Kidney capillary endothelial cell (primary cell): ENCODE data around the gene ZNF837.
"Not testable (repeated sequence)": the region's sequence is repeated elsewhere in the genome, so short reads cannot be mapped to it uniquely, and the experiment has no call there.

Experiments
- DNase-seq: peaks from one replicate; pipeline ENCODE4 v3.0.0-alpha.2; 2018; ENCODE audit warnings: low spot score

Gene ZNF837

DNA sequence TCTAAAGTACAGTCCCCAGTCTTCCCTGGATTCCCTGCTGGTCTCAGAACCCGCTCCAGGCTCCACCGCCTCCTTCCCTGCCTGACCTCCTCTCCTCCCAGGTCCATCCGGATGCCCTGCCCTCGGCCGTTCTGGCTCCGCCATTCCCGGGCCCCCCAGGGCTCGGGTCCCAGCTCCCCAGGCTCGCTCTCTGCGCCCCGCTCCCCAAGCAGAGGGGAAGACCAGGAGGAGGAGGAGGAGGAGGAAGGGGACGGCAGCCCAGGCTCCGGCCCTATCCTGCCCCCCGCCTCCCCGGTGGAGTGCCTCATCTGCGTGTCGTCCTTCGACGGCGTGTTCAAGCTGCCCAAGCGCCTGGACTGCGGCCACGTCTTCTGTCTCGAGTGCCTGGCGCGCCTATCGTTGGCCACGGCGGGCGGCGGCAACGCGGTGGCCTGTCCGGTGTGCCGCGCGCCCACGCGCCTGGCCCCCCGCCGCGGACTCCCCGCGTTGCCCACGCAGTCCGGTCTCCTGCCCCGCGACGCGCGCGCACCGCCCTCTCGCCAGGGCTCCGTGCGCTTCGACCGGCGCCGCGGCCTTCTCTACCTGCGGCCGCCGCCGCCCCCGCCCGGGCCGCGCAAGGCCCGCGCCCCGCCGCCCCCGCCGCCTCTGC, 15.3 kb upstream of the ZNF837 start:
- no peak for DNase-seq

- DNase-seq: no peak
Observed at GRCh38 chr19:58395220-58395978, 14.6 kb upstream of the ZNF837 start, which contains the start of gene RNF225. TSS of gene RNF225 (plus strand) at chr19:58395656. CDS start at chr19:58396090, 434 bp downstream.

- DNase-seq: no peak
Observed at GRCh38 chr19:58394821-58395219, 14.0 kb upstream of the ZNF837 start.

DNA sequence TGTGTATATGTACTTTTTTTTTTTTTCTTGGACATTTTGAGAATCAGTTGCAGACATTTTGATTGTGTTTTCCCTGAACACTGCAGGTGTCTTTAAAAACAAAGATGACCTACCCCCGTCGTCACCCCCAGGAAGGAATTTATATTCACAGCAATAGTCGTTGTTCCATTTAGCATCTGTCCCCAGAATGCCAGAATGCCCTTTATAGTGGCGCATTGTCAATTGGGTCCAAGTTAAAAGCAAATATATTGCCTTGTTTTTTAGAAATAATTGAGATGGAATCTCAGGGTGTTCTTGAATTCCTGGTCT, 12.8 kb upstream of the ZNF837 start:
- no peak for DNase-seq

DNA sequence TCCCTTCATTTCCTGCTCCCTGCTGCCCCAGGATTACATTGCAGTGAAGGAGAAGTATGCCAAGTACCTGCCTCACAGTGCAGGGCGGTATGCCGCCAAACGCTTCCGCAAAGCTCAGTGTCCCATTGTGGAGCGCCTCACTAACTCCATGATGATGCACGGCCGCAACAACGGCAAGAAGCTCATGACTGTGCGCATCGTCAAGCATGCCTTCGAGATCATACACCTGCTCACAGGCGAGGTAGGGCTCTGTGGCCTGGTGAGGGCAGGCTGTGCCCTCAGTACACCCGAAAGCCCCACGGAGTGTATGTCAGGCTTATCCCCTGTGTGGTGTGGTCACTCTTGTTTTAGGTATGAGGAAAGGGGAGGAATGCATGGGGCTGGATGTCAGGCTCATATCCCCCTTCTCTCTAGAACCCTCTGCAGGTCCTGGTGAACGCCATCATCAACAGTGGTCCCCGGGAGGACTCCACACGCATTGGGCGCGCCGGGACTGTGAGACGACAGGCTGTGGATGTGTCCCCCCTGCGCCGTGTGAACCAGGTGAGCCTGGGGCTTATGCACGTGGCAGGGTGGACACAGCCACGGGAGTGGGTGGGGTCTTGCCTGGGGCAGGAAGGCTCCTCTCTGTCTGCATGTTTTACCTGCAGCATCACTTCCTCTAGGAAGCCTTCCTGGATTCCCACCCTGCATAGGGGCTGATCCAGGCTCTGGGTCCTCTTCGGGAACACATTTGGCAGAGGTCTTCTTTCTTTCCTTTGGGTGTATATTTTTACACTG, 12.3 kb upstream of the ZNF837 start:
- DNase-seq: no peak

DNA sequence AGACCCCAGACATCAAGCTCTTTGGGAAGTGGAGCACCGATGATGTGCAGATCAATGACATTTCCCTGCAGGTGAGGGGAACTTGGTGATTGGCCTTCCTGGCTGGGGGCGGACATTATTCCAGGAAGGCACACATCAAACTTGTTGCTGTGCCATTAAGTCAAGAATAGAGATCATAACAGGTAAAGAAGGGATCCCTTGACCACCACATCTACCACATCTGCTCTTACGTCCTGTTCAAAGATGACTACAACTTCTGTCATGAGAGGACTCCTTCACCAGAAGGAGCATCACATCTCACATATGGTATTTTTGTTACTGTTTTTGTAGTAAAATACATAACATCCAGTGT, 7.3 kb upstream of the ZNF837 start:
- no peak for DNase-seq

- DNase-seq: no peak
Observed at GRCh38 chr19:58387338-58388174, 6.7 kb upstream of the ZNF837 start.

DNA sequence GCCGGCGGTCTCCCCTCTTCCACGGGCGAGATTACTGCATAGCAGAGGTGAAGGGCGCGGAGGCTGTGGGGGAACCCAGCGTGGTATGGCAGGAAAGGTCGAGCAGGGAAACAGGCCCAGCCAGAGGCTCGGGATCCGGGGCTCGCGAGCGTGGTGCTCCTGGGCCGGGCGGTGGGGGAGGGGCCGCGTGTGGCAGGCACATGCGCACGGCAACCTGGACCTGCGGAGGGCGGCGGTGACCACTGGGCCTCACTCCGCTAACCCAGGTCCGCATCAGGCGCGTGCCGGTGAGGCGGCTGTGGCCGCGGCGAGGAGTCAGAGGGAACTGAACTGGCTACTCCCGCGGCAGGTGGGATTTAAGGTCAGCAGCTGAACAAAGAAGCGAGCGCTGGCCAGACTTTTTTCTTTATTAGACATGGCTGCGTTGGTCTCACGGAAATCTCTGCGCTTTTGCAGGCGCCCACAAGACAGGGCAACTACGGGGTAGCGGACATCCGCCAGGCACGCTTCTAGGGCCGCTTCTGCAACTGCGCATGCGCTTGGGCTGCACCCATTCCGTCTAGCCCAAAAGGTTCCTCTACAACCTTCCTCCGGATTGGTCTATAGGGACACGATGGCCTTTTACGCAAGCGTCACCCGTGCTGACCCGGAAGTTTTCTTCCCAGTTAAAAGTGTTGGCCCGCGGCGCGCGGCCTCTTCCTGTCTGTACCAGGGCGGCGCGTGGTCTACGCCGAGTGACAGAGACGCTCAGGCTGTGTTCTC, 5.9 kb upstream of the ZNF837 start, which contains the start of gene RPS5:
TSS of gene RPS5 (plus strand) at position 694 of the 762 bp plus-strand sequence. CDS start 869 bp downstream, outside the sequence.
- DNase-seq: peak; percentile 99

- DNase-seq: no peak
Observed at GRCh38 chr19:58385891-58386575, 5.2 kb upstream of the ZNF837 start.

GRCh38 chr19:58385313-58385890, 4.6 kb upstream of the ZNF837 start:
- no peak for DNase-seq

- no peak for DNase-seq
Observed at GRCh38 chr19:58382997-58383603, 2.3 kb upstream of the ZNF837 start.

DNA sequence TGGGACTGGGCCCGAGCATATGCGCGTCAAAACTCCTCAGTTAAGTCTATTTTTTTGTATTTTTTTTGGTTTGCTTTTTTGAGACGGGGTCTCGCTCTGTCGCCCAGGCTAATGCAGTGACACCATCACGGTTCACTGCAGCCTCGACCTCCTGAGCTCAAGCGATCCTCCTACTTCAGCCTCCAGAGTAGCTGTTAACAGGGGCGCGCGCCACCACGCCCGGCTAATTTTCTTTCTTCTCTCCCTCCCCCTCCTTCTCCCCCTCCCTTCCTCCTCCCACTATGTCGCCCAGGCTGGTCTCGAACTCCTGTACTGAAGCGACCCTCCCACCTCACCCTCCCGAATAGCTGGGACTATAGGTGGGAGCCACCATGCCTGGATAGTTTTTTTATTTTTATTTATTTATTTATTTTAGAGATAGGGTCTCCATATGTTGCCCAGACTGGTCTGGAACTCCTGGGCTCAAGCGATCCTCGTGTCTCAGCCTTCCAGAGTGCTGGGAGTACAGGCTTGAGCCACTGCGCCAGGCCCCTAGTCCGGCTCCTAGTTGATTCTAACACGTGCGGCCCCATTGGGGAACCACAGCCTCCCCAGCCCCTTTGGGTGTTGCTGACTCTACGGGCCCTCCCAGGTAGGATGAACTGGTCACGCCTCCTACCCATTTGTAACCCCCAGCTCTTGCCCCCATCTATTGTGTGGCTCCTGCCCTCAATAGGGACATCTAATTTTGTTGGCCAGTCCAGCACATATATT, 806 bp upstream of the ZNF837 start:
- no peak for DNase-seq

DNA sequence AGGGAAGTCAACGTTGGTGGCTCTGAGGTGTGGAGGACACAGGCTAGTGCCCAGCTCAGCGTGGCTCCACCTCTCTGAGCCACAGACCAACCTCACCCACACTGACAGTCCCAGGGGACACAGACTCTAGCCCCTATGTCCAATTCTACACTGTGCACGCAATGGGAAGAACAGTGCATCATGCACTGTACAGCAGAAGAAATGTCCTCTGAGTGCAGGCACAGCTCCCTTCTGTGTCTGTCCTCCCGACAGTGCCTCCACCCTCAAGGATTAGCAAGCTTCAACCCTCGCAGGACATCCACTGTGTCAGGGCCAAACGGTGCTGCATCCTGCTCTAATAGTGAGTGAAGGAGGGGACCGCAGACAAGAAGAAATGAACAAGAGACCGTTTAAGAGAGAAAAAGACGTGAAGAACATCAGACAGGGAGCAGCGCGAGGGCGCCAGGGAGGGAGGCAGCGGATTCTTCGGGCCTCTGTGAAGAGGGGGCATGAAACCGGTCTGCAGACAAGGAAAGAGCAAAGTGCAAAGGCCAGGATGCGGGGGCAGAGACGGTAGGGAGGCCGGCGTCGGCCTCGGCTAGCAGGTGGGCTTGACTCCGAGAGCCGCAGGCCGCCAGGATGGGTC, 681 bp downstream of the ZNF837 start:
- DNase-seq: no peak

DNA sequence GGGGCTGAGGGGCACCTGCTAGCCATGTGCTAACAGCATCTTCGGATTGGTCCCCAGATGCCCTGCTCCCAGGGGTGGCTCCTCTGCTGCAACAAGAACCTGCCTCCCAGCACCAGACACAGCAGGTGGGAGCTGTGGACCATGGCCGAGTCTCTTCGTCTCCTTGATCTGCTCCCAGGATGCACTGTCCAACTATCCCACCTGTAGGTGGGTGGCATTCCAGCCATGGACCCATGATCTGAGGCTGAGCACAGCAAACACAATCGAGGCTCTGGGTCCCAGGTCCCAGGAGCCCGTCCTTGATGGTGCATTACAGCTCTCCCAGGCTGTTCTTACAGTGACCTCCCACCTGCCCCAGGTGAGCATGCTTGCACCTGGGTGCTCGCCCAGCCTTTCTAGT, 1.6 kb downstream of the ZNF837 start:
- no peak for DNase-seq

DNA sequence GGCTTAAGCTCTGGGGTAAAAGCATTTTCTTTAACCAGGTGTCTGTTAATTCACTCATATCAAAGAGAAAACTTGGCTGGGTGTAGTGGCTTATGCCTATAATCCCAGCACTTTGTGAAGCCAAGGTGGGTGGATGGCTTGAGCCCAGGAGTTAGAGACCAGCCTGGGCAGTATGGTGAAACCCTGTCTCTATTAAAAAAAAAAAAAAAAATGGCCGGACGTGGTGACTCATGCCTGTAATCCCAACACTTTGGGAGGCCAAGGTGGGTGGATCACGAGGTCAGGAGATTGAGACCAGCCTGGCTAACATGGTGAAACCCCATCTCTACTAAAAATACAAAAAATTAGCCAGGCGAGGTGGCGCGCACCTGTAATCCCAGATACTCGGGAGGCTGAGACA, 4.1 kb downstream of the ZNF837 start:
- not testable (repeated sequence) for DNase-seq

DNA sequence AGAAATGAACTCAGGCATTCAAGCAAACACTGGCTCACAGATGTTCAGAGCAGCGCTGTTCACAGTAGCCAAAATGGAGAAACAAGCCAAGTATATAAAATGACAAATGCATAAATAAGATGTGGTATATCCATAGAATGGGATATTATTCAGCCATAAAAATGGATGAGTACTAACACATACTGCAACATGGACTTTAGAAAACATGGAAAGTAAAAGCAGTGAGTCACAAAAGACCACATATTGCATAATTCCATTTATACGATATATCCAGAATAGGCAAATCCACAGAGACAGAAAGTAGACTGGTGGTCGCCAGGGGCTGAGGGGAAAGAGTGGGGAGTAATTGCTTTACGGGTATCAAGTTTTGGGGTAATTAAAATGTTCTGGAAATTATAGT, 6.6 kb downstream of the ZNF837 start:
- DNase-seq: no peak

DNA sequence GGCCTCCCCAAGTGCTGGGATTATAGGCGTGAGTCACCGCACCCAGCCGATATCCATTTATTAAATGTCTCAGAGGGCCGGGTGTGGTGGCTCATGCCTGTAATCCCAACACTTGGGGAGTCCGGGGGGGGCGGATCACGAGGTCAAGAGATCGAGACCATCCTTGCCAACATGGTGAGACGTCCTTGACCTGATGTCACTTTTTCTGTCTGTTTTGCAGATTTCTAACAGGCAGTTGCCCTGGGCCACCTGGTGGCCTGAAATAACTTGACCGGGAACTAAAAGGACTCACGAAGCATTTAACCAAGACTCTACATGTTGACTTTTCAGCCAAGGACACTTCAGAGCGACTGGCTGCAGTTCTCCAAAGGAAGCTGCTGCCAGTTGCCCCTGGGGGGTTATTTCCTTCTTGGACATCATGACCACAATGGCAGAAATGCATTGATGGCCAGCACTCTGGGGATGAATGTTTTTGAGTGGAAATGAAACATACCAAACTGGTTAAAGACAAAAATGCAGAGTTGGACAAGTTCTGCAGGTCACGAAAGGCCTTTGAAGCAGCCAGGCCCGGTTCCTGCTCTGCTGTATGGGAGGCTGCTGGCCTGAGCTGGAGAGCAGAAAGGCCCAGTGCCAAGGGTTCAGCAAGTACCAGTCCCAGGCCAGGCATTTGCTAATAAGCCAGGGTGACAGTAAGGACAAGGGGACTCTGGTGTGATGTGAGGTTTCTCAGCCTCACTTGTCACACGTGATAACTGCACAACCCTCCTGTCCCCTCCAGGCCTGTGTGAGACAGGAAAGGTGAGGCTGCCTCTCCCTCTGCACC, 8.3 kb downstream of the ZNF837 start:
- no peak for DNase-seq
